Activated CD4-positive, alpha-beta T cell treated with anti-CD3 and anti-CD28 coated beads, Interleukin-2, amount 50 U/mL, for 16 hours (primary cell): ENCODE results near the gene UQCRH.

ENCODE experiments used
- DNase-seq: peaks from one replicate; pipeline ENCODE4 v3.0.0-alpha.2; 2020

Gene UQCRH

GRCh38 chr1:46303038-46303871, at the start of gene UQCRH, which contains the start of gene LRRC41:
Gene UQCRH, plus strand, starts transcription at chr1:46303698. Its CDS starts 69 bp downstream, at chr1:46303767.
Gene LRRC41, minus strand, starts transcription at chr1:46303616. Its CDS starts 294 bp downstream, at chr1:46303322.
- DNase-seq, result peak; percentile 95

- DNase-seq, result no peak
Observed at GRCh38 chr1:46254668-46255067, 48.8 kb upstream of the UQCRH start.

- DNase-seq, result no peak
Observed at GRCh38 chr1:46256523-46256922, 47.0 kb upstream of the UQCRH start.

GRCh38 chr1:46262508-46262907, 41.0 kb upstream of the UQCRH start:
- no peak for DNase-seq

GRCh38 chr1:46263146-46263545, 40.4 kb upstream of the UQCRH start:
- DNase-seq, result no peak

- DNase-seq, result no peak
Observed at GRCh38 chr1:46268578-46268977, 34.9 kb upstream of the UQCRH start.

GRCh38 chr1:46274225-46275029, 29.1 kb upstream of the UQCRH start:
- no peak for DNase-seq

GRCh38 chr1:46275030-46275337, 28.5 kb upstream of the UQCRH start:
- DNase-seq, result no peak

GRCh38 chr1:46277658-46278373, 25.7 kb upstream of the UQCRH start:
- DNase-seq, result no peak

GRCh38 chr1:46278807-46279206, 24.7 kb upstream of the UQCRH start:
- no peak for DNase-seq

GRCh38 chr1:46280092-46280491, 23.4 kb upstream of the UQCRH start:
- no peak for DNase-seq

GRCh38 chr1:46281021-46281420, 22.5 kb upstream of the UQCRH start:
- DNase-seq, result no peak

GRCh38 chr1:46284058-46284457, 19.4 kb upstream of the UQCRH start:
- no peak for DNase-seq

GRCh38 chr1:46284597-46285564, 18.6 kb upstream of the UQCRH start:
- no peak for DNase-seq

GRCh38 chr1:46285730-46286477, 17.6 kb upstream of the UQCRH start:
- DNase-seq, result peak; percentile 51

GRCh38 chr1:46288485-46289133, 14.9 kb upstream of the UQCRH start:
- no peak for DNase-seq

- DNase-seq, result no peak
Observed at GRCh38 chr1:46289134-46289494, 14.4 kb upstream of the UQCRH start.

GRCh38 chr1:46289976-46290375, 13.5 kb upstream of the UQCRH start:
- DNase-seq, result no peak

GRCh38 chr1:46295306-46295705, 8.2 kb upstream of the UQCRH start:
- DNase-seq, result no peak

- no peak for DNase-seq
Observed at GRCh38 chr1:46298387-46298786, 5.1 kb upstream of the UQCRH start.
